A549 (cell line): ENCODE measurements around the gene CHD6. TPM values are rescaled to one million over a fixed set of nuclear protein-coding genes. Genes with fewer than 3 reads are reported as not detected.

ENCODE experiments used
- ATAC-seq, 2 experiments: fragments of 200-7000 bp in 1 of 2; fragments of >200 bp in 1 of 2; cut with Nextera tagmentation in 1 of 2; cut with Tn5 transposase in 1 of 2; 3 replicates each; pipeline versions ENCODE4 v1.8.0 to v1.9.1; 2018 to 2020; ENCODE audit warnings: mild to moderate bottlenecking in 1 of 2, moderate library complexity in 1 of 2
- CTCF ChIA-PET: fragments of 300-600 bp; sonication (Branson Sonifier 250); formaldehyde crosslinking; extraction: SDS; loops from one replicate; lab custom pipeline; 2021; ENCODE audit warnings: antibody characterized with exemption, inconsistent platforms; lab: Yijun Ruan, JAX
- POLR2A ChIA-PET: fragments of 350-600 bp; formaldehyde crosslinking; extraction: SDS; loops from one replicate; lab custom pipeline; 2021; ENCODE audit warnings: antibody characterized with exemption, inconsistent platforms; lab: Yijun Ruan, JAX
- DNase-seq, 2 experiments: peaks; one replicate each; pipeline versions ENCODE4 v3.0.0 to v3.0.0-alpha.2; 2011 to 2016; ENCODE audit warnings: low read depth in 1 of 2, low spot score in 1 of 2
- FAIRE-seq: peaks from 2 replicates; lab custom pipeline; 2011; peaks lifted over from hg19 to GRCh38; lab: Jason Lieb, UNC
- H3K27ac ChIP-seq, 2 experiments: fragments of >200 bp; sonication (Bioruptor Twin); formaldehyde crosslinking; 3 replicates each; pipeline ENCODE4 v1.5.1; 2016 to 2017
- H3K4me1 ChIP-seq: fragments of >200 bp; sonication (Bioruptor Twin); formaldehyde crosslinking; 3 replicates; pipeline ENCODE4 v1.6.1; 2016
- H3K4me2 ChIP-seq: fragments of >200 bp; sonication (Bioruptor Twin); formaldehyde crosslinking; 3 replicates; pipeline ENCODE4 v1.6.1; 2016
- H3K4me3 ChIP-seq: fragments of >200 bp; sonication (Bioruptor Twin); formaldehyde crosslinking; 3 replicates; pipeline ENCODE4 v1.5.1; 2016
- H3K9me3 ChIP-seq: fragments of >200 bp; sonication (Bioruptor Twin); formaldehyde crosslinking; 3 replicates; pipeline ENCODE4 v1.6.1; 2016
- CBX2 ChIP-seq: fragments of 200-600 bp; sonication (generic); IDR thresholded peaks from 2 replicates; pipeline ENCODE4 v1.6.1; 2016; ENCODE audit warnings: low read depth, mild to moderate bottlenecking, borderline replicate concordance
- ELK1 ChIP-seq: fragments of 150-350 bp; IDR thresholded peaks from 2 replicates; pipeline ENCODE4 v1.6.1; 2014; ENCODE audit warnings: low read depth, mild to moderate bottlenecking, low read length
- FOSL2 ChIP-seq, 2 experiments: fragments of 450-650 bp in 1 of 2; fragments of >200 bp in 1 of 2; sonication (Bioruptor Twin) in 1 of 2; formaldehyde crosslinking; IDR thresholded peaks; 2 replicates each; pipeline versions ENCODE4 v1.5.0 to v1.6.1; 2016 to 2020; ENCODE audit warnings: mild to moderate bottlenecking in 1 of 2, moderate library complexity in 1 of 2
- NPAS2 ChIP-seq: fragments of 250-450 bp; sonication (Bioruptor Pico); IDR thresholded peaks from 2 replicates; pipeline ENCODE4 v1.8.0; 2022; ENCODE audit warnings: mild to moderate bottlenecking, moderate library complexity, borderline replicate concordance
- NR3C1 ChIP-seq: fragments of >200 bp; sonication (Bioruptor Twin); formaldehyde crosslinking; IDR thresholded peaks from 3 replicates; pipeline ENCODE4 v1.6.1; 2017
- PHF8 ChIP-seq: fragments of 200-600 bp; sonication (generic); IDR thresholded peaks from 2 replicates; pipeline ENCODE4 v1.6.1; 2016; ENCODE audit warnings: low read depth, mild to moderate bottlenecking, antibody characterized with exemption, moderate library complexity, borderline replicate concordance
- REST ChIP-seq: fragments of 200-600 bp; sonication (generic); IDR thresholded peaks from 2 replicates; pipeline ENCODE4 v1.6.1; 2016; ENCODE audit warnings: antibody characterized with exemption, mild to moderate bottlenecking, moderate library complexity
- RFX5 ChIP-seq: fragments of 450-650 bp; IDR thresholded peaks from 2 replicates; pipeline ENCODE4 v1.7.1; 2014; ENCODE audit warnings: antibody characterized with exemption, mild to moderate bottlenecking, moderate library complexity
- WGBS: methylation state at CpG from one replicate; pipeline ENCODE4 v1.1.6; 2017; ENCODE audit errors: missing lambda C conversion rate; 5-methylcytosine and 5-hydroxymethylcytosine counted together
- polyA plus RNA-seq, 4 experiments: library from polyadenylated mRNA; depleted of rRNA in 3 of 4; stranded (reverse); fragments of >200 nt; fragmentation: RNase III in 1 of 4; extraction: RNeasy Plus Mini Kit Qiagen cat#74134 plus additional on column Dnase treatment in 1 of 4; gene quantifications; 2 replicates in 3 of 4; 3 replicates in 1 of 4; pipeline ENCODE4 v1.2.3, GENCODE V29; 2011 to 2017

Gene CHD6
- polyA plus RNA-seq, 2 of the 4 experiments (the other 2 are of a cell fraction): 8.2 to 22.6 TPM

- no peak for TF ChIP-seq REST
- TF ChIP-seq NPAS2: no peak
- no peak for TF ChIP-seq ELK1
- no peak for TF ChIP-seq CBX2
These were observed 3.2 kb upstream of the CHD6 start (continued) for GRCh38 chr20:41621421-41621820.

GRCh38 chr20:41619360-41620100 is 1.4 kb upstream of the CHD6 start:
- peak overlapping the region; percentile 75 for H3K4me2 ChIP-seq
- FAIRE-seq (no peak), DNase-seq (no peak), ATAC-seq (no peak)
- TF ChIP-seq NR3C1 (no peak), RFX5 (no peak), FOSL2 (IDR thresholded peaks at IDR 0.05) (no peak), FOSL2 (CRISPR knock-in tag; IDR thresholded peaks at IDR 0.05) (no peak)
- H3K4me3 ChIP-seq: peak overlapping the region; percentile 98; the same call in 1 of the 3 replicates
- no peaks in the 10 kb centered on the region for H3K9me3 ChIP-seq
- peak overlapping the region in 1 of 2 experiments; percentile 94; a peak in 1 of 6 replicates for H3K27ac ChIP-seq
- peaks cover 19% of the 10 kb centered on the region for H3K4me1 ChIP-seq
- 89% methylated on average over 5 of the region's 5 CpGs for WGBS
- ChIA-PET POLR2A (interaction anchor here (2.3 kb wide), 1 partner anchor 73 kb away, joined by 23 read pairs; no protein-coding TSS in a partner anchor), CTCF (interaction anchor here (1.6 kb wide), 1 partner anchor 54 kb away, joined by 3 read pairs; no protein-coding TSS in a partner anchor)

- CTCF ChIA-PET: interaction anchor here (1.0 to 1.6 kb wide), 2 partner anchors 55 to 74 kb away, joined by 3 read pairs; no protein-coding TSS in a partner anchor
- WGBS: 32% methylated on average over 20 of the region's 30 CpGs
These were observed 682 bp upstream of the CHD6 start for GRCh38 chr20:41618807-41619311.

More at GRCh38 chr20:41618807-41619311, 682 bp upstream of the CHD6 start:
- peak overlapping the region; percentile 98 for H3K4me3 ChIP-seq
- TF ChIP-seq PHF8: peak; percentile 14; the same call in 1 of the 2 replicates
- TF ChIP-seq REST: no peak
- TF ChIP-seq, all 56 proteins: peak for 1
- peaks cover 19% of the 10 kb centered on the region for H3K4me1 ChIP-seq
- H3K4me2 ChIP-seq: peak overlapping the region; percentile 75
- peak overlapping the region; percentile 84 to 94 for H3K27ac ChIP-seq
- no peak for FAIRE-seq
- ATAC-seq: peak; percentile 16 to 37; a peak in 5 of 6 replicates
- DNase-seq: peak in 1 of 2 experiments; percentile 24
- no peaks in the 10 kb centered on the region for H3K9me3 ChIP-seq
- POLR2A ChIA-PET: interaction anchor here (0.6 to 2.3 kb wide), 7 partner anchors 11 to 163 kb away, joined by 3 to 23 read pairs (median 3); no protein-coding TSS in a partner anchor
